ENCODE results near the gene VRTN.
A peak's percentile ranks its signal among the peaks of the same experiment; 100 is the strongest.

Gene VRTN, protein sequence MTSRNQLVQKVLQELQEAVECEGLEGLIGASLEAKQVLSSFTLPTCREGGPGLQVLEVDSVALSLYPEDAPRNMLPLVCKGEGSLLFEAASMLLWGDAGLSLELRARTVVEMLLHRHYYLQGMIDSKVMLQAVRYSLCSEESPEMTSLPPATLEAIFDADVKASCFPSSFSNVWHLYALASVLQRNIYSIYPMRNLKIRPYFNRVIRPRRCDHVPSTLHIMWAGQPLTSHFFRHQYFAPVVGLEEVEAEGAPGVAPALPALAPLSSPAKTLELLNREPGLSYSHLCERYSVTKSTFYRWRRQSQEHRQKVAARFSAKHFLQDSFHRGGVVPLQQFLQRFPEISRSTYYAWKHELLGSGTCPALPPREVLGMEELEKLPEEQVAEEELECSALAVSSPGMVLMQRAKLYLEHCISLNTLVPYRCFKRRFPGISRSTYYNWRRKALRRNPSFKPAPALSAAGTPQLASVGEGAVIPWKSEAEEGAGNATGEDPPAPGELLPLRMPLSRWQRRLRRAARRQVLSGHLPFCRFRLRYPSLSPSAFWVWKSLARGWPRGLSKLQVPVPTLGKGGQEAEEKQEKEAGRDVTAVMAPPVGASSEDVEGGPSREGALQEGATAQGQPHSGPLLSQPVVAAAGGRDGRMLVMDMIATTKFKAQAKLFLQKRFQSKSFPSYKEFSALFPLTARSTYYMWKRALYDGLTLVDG

GRCh38 chr14:74348241-74348734 lies at the start of gene VRTN:
VRTN (plus strand) TSS chr14:74348471; CDS start chr14:74356784, 8,313 bp downstream.
- no peak within 1 kb of the TSS for H3K4me3 ChIP-seq (replicated peaks; ENCODE audit: low read depth, low read length)
- no peaks in the 10 kb centered on the region; the same call in none of the 2 replicates for H3K27me3 ChIP-seq (replicated peaks; ENCODE audit: control insufficient read depth, insufficient read depth, low read length)
- H3K36me3 ChIP-seq (ENCODE audit: control insufficient read depth, insufficient read depth, low read length) = no peaks in the 10 kb centered on the region
- TF ChIP-seq, protein P1, sequence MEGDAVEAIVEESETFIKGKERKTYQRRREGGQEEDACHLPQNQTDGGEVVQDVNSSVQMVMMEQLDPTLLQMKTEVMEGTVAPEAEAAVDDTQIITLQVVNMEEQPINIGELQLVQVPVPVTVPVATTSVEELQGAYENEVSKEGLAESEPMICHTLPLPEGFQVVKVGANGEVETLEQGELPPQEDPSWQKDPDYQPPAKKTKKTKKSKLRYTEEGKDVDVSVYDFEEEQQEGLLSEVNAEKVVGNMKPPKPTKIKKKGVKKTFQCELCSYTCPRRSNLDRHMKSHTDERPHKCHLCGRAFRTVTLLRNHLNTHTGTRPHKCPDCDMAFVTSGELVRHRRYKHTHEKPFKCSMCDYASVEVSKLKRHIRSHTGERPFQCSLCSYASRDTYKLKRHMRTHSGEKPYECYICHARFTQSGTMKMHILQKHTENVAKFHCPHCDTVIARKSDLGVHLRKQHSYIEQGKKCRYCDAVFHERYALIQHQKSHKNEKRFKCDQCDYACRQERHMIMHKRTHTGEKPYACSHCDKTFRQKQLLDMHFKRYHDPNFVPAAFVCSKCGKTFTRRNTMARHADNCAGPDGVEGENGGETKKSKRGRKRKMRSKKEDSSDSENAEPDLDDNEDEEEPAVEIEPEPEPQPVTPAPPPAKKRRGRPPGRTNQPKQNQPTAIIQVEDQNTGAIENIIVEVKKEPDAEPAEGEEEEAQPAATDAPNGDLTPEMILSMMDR (IDR thresholded peaks at IDR 0.05; ENCODE audit: insufficient read depth, low read length, poor library complexity, severe bottlenecking) = no peak
- no peak for DNase-seq (ENCODE audit: extremely low read depth, insufficient read length)

- TF ChIP-seq, protein P1 (IDR thresholded peaks at IDR 0.05; ENCODE audit: insufficient read depth, low read length, poor library complexity, severe bottlenecking) = no peak
- no peak for DNase-seq (ENCODE audit: extremely low read depth, insufficient read length)
- H3K4me3 ChIP-seq (replicated peaks; ENCODE audit: low read depth, low read length) = no peak overlapping the region
- H3K27me3 ChIP-seq (replicated peaks; ENCODE audit: control insufficient read depth, insufficient read depth, low read length) = no peaks in the 10 kb centered on the region
- peaks cover 18% of the 10 kb centered on the region for H3K36me3 ChIP-seq (ENCODE audit: control insufficient read depth, insufficient read depth, low read length)
Measured at GRCh38 chr14:74299061-74299545, 49.2 kb upstream of the VRTN start.

DNA sequence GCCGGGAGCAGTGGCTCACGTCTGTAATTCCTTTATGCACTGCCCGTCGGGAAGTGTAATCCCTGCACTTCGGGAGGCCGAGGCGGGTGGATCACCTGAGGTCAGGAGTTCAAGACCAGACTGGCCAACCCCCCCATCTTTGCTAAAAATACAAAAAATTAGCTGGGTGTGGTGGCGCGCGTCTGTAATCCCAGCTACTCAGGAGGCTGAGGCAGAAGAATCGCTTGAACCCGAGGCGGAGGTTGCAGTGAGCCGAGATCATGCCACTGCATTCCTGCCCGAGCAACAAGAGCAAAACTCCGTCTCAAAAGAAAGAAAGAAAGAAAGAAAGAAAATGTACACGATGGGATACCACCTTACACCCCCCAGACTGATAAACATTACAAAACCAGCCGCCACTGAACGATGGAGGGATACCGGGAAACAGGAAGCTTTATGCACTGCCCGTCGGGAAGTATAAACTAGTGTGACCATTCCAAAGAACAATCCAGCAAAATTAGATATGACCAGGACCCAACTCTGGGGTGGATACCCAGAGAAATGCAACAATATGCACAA lies 46.6 kb upstream of the VRTN start:
- Histone ChIP-seq H3K27me3 (replicated peaks; ENCODE audit: control insufficient read depth, insufficient read depth, low read length) (no peaks in the 10 kb centered on the region), H3K36me3 (ENCODE audit: control insufficient read depth, insufficient read depth, low read length) (peaks cover 5% of the 10 kb centered on the region), H3K4me3 (replicated peaks; ENCODE audit: low read depth, low read length) (peak overlapping the region; percentile 86)
- TF ChIP-seq, protein P1 (IDR thresholded peaks at IDR 0.05; ENCODE audit: insufficient read depth, low read length, poor library complexity, severe bottlenecking) = no peak
- no peak for DNase-seq (ENCODE audit: extremely low read depth, insufficient read length)

GRCh38 chr14:74302152-74302628 lies 46.1 kb upstream of the VRTN start:
- TF ChIP-seq, protein P1 (IDR thresholded peaks at IDR 0.05; ENCODE audit: insufficient read depth, low read length, poor library complexity, severe bottlenecking) = peak; percentile 48
- H3K4me3 ChIP-seq (replicated peaks; ENCODE audit: low read depth, low read length) = peak overlapping the region; percentile 86
- peaks cover 5% of the 10 kb centered on the region for H3K36me3 ChIP-seq (ENCODE audit: control insufficient read depth, insufficient read depth, low read length)
- no peak for DNase-seq (ENCODE audit: extremely low read depth, insufficient read length)
- H3K27me3 ChIP-seq (replicated peaks; ENCODE audit: control insufficient read depth, insufficient read depth, low read length) = no peaks in the 10 kb centered on the region

- peaks cover 5% of the 10 kb centered on the region for H3K36me3 ChIP-seq (ENCODE audit: control insufficient read depth, insufficient read depth, low read length)
- peak within 1 kb of the TSS; percentile 86 for H3K4me3 ChIP-seq (replicated peaks; ENCODE audit: low read depth, low read length)
- TF ChIP-seq, protein P1 (IDR thresholded peaks at IDR 0.05; ENCODE audit: insufficient read depth, low read length, poor library complexity, severe bottlenecking) = peak; percentile 73
- no peaks in the 10 kb centered on the region for H3K27me3 ChIP-seq (replicated peaks; ENCODE audit: control insufficient read depth, insufficient read depth, low read length)
- peak; percentile 90 for DNase-seq (ENCODE audit: extremely low read depth, insufficient read length)
Measured at GRCh38 chr14:74302634-74303569, 45.4 kb upstream of the VRTN start, which contains the start of gene ABCD4. ABCD4 (minus strand) TSS chr14:74302934; CDS start chr14:74302912, 22 bp downstream.
